NCI-H1417 (cell line): Measurements from ENCODE around the gene CREBZF.
"Not testable (repeated sequence)": the region's sequence is repeated elsewhere in the genome, so short reads cannot be mapped to it uniquely, and the experiment has no call there.

ENCODE experiments used
- DNase-seq, 3 experiments: peaks; one replicate each; lab custom pipeline; 2025; lab: John Stamatoyannopoulos, UW

CREBZF gene

DNA sequence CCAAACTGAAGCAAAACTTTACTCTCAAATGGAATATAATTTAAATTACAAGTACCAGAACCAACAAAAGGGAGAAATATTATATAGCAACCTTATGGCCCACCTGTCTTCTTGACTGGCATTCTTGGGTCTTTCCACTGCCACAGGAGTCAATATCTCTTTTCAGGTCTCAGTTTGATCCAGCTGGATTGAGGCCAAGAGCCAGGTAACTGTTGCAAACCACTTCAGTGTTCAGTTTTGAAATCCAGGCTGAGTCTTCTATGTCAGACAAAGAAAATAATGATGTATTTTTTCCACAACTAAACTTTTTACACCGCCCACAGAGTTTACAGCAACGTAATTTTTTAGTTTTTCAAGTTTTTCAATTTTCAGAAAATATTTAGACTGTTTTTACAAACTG lies 38.4 kb downstream of the CREBZF start:
- peak in 2 of 3 experiments; percentile 5 to 52 for DNase-seq

DNA sequence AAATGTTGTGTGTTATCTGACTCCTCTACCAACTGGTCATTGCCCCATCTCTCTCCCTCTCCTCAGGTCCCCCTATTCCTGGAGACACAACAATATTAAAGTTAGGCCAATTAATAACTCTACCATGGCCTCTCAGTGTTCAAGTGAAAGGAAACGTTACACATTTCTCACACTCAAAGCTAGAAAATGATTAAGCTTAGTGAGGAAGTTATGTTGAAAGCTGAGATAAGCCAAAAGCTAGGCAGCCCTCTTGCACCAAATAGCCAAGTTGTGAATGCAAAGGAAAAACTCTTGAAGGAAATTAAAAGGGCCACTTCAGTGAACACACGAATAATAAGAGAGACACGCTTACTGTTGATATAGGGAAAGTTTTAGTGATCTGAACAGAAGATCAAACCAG lies 44.7 kb downstream of the CREBZF start:
- no peak for DNase-seq

GRCh38 chr11:85619499-85619898 lies 45.4 kb downstream of the CREBZF start:
- no peak for DNase-seq

- DNase-seq, result not testable (repeated sequence)
Measured at GRCh38 chr11:85611643-85612042, 53.3 kb downstream of the CREBZF start.
